Stimulated activated CD8-positive, alpha-beta memory T cell treated with anti-CD3 and anti-CD28 coated beads, Interleukin-7, amount 100 ng/mL, for 48 hours (primary cell): ENCODE data around the gene NRP2.

Experiments used
- DNase-seq, 2 donors: peaks; one replicate each; pipeline ENCODE4 v3.0.0-alpha.2; 2020; ENCODE audit warnings: low read depth in 1 of 2; ENCODE audit errors: extremely low read depth in 1 of 2

Gene NRP2

DNA sequence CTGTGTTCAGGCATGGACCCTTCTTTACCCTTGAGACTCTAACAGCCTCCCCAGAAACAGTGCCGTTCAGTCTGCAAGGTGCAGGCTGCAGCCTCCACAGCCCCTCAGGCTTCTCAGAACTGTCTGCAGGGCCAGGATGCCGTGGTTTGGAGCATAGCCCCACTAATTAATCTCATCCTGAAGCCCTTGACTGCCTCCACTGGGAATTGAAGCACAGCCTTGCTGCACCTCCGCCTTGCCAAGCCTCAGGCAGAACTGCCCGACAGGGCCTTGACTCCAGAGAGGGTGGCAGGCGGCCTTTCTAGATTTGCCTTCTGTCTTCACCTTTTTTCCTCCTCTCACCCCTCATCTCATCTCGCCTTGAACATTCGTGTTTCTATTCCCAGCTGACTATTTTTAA is 119.8 kb downstream of the NRP2 start:
- DNase-seq, result no peak

DNA sequence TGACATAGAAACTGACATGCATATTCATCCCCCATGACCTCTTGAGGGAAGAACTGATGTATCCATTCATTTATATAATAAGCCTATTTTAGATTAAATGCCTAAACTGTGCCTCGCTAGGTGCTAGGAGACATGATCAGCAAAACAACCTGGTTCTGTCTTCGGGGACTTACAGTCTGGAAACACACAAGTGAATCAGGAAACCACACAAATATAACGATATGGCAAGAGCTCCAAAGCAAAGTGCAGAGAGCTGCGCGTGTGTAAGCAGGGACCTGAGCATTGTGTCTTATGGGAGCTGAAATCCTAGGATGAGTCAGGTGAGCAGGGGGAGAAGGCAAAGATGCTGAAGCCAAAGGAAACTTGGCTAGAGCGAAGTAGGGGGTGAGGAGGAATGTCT is 120.6 kb downstream of the NRP2 start:
- no peak for DNase-seq

DNA sequence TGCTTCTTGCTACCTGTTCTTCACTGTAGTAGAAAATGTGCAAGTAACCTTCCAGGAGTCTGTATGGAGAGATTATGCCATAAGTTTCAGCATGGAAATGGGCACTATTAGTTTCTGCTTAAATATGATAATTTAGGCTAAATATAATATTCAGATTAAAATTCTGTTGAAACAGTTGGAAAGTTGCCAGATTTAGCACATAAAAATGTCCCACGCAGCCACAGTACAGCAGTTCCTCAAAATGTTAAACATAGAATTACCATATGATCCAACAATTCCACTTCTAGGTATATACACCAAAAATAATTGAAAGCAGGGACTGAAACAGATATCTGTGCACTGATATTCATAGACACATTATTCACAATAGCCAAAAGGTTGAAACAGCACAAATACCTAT is 121.2 kb downstream of the NRP2 start:
- no peak for DNase-seq

- DNase-seq, result no peak
Observed at GRCh38 chr2:205805136-205805535, 122.8 kb downstream of the NRP2 start.

- no peak for DNase-seq
Observed at GRCh38 chr2:205806143-205806905, 124.0 kb downstream of the NRP2 start.

DNA sequence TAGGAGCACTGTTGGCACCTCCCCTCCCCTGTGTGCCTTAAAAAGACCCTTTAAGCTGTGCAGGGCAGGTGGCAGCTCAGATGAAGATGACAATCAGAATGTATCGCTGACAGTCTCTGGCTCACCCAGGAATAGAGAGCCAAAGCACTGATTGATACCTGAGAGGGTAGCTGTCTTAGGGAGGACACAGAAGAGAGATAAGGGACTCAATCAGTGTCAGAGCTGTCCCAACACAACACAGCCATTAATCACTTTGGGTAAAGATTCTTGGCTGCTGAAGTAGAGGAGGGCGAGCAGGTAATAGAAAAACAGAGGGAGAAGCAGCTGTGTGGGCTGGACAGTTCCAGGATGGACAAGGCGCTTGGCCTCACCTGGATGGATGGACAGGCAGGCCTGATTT is 124.9 kb downstream of the NRP2 start:
- DNase-seq, result no peak

DNA sequence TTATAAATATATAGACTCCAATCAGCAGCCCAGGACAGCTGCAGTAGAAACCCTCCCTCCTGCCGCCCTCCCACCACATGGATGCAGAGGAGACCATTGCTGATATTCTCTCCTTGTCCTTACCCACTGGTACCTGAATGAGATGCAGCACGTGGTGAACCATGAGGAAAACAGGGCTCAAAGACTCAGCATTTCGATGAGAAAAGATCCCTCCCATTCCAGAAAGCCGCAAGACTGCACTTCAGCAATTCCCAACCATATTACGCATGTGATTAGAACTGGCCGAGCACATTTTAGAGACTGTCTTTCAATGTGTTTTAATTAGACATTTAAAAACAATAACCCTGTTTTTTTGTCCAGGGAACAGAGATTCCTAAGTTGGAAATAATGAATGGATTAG is 125.5 kb downstream of the NRP2 start:
- no peak for DNase-seq

- DNase-seq, result no peak
Observed at GRCh38 chr2:205808486-205809121, 126.3 kb downstream of the NRP2 start.

- DNase-seq, result no peak
Observed at GRCh38 chr2:205811387-205811786, 129.1 kb downstream of the NRP2 start.

DNA sequence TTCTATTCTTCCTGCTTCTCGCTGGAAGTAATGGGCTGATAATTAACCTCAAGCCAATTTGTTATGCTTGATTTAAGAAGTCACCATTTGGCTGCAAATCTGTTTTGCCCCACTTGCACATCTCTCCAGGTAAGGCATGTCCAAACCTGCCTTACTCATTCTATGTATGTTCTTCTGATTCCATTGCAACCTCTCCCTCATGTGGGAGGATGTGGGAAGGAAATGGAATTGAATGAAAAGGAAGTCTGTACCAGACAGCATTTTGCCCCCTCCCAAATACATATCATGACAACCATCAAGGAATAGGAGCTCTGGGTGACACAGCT is 131.7 kb downstream of the NRP2 start:
- DNase-seq, result no peak

GRCh38 chr2:205815673-205816072 is 133.4 kb downstream of the NRP2 start:
- no peak for DNase-seq

DNA sequence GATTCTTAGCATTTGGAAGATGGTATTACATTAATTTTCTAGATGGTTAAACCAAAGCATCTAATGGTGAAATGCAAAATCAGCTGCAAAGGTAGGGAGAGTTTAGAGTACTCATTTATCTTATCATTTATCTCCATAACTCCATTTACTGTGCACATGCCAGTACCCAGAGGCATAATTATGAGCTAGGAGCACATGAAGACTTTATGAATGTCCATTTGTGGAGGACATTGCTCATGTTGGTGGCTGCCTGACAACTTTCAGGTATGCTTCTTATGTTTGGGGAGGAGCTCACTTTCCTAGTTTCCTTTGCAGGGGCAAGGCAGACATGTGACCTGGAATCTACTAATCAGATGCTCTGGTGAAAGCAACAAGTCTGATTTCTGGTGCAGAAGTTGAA is 134.0 kb downstream of the NRP2 start:
- DNase-seq, result no peak

- DNase-seq, result no peak
Observed at GRCh38 chr2:205822579-205822978, 140.3 kb downstream of the NRP2 start.

GRCh38 chr2:205827809-205828365 is 145.6 kb downstream of the NRP2 start:
- DNase-seq, result no peak

GRCh38 chr2:205833864-205834263 is 151.6 kb downstream of the NRP2 start:
- DNase-seq, result no peak

- DNase-seq, result no peak
Observed at GRCh38 chr2:205834796-205835195, 152.5 kb downstream of the NRP2 start.

DNA sequence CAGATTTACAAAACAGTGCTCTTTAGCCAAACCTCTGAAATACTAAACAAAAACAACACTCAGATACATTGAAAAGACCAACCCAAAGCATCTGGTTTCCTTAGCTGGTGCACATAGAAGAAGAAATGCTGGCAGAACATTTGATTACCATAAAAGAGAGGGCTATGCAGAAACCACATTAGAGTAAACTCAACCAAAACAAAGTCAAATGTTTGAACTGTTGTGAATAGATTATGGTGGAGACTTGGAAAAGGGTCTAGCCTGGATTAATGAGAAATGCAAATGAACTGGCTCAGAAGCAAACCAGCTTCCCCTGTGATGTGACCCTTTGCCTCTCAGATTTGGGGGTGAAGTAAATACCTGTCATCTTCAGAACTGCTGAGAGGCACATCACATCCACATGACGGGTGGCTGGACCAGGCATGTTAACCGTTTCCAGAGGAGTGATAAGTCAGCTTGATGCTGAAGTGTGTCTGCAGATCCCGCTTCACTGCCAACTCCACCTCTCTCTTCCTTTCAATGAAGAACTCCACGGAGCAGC is 153.0 kb downstream of the NRP2 start:
- no peak for DNase-seq

- no peak for DNase-seq
Observed at GRCh38 chr2:205835923-205836322, 153.6 kb downstream of the NRP2 start.

DNA sequence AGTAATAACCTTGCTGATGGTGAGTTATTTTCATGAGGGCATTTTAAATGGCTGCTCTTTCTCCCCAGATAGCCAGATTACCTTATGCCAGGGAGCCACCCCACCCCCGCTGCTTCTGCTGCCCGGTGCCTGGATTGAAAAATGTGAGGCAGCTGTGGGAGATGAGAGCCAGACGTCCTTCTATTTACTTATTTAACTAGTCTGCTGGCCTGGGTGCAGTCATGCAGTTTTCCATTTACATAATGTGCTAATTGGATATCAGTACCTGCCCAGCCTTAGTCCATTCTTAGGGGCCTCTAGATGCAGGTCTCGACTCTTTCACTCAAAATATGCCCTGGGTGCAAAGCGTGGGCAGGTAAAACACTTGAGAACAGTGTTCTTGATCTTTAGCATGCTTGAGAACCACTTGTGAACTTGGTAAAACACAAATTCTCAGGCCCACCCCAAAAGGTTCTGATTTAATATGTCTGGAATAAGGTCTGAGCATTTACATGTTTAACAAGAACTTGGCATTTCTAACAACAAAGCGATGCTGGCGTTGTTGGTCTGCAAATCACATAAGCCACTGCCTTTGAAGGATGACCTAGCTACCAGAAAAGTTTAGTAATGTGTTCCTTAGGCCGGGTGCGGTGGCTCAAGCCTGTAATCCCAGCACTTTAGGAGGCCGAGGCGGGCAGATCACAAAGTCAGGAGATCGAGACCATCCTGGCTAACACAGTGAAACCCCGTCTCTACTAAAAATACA is 154.3 kb downstream of the NRP2 start:
- no peak for DNase-seq

DNA sequence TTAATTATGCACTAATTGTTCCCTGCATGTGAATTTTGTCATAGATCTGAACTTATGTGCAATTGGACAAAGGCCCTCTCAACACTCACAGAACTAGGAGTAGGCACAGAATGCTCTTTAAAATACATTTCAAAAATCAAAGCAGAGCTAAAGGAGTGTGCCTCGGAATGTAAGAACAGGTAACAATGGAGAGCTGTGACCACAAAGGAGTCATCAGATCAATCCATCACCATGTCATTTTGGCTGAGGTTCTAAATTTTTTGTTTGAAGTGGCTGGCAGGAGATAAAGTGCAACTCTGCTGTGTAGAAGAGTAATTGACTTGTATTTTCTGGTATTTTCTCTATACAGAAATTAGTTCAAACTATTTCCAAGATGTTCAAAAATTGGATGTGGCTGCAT is 155.4 kb downstream of the NRP2 start:
- no peak for DNase-seq

DNA sequence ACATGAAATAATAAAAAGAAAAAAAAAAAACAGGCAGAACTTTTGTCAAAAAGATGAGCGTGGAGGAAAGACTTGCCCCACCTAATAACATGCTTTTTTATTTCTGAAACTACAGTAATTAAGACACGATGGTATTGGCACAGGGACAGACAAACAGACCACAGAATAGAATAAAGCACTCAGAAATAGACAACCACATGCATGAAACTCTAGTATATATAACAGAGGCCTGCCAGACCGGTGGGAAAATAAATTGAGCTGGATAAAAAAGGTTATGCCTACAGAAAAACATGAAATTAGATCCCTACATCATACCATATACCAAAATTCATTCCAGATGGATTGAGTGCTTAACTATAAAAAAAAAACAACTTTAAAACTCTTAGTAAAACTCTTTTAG is 163.1 kb downstream of the NRP2 start:
- no peak for DNase-seq
